GM13976 (cell line): ENCODE measurements around the gene S100A14.

Experiments
- DNase-seq: peaks from one replicate; pipeline ENCODE4 v3.0.0; 2012; ENCODE audit warnings: low spot score
- in situ Hi-C: fragments of 300-500 bp; cut with MboI; formaldehyde crosslinking; loops from one replicate; pipeline ENCODE4 v1.12.0; 2022; ENCODE audit warnings: low sequenced_read_pairs, mixed read lengths, inconsistent platforms; ENCODE audit not compliant: unreplicated experiment
- TF ChIP-seq, protein P1 (sequence below): IDR thresholded peaks from 2 replicates; pipeline ENCODE4 v1.5.1; 2012; ENCODE audit warnings: borderline replicate concordance, mild to moderate bottlenecking; ENCODE audit not compliant: insufficient read depth; ENCODE audit errors: extremely low read depth, missing control alignments, control extremely low read depth

Gene S100A14

GRCh38 chr1:153616144-153616916 lies at the start of gene S100A14:
Gene S100A14, minus strand, starts transcription at chr1:153616325. Its CDS starts 467 bp downstream, at chr1:153615858.
- in situ Hi-C loops: no loop called here
- TF ChIP-seq, protein P1, sequence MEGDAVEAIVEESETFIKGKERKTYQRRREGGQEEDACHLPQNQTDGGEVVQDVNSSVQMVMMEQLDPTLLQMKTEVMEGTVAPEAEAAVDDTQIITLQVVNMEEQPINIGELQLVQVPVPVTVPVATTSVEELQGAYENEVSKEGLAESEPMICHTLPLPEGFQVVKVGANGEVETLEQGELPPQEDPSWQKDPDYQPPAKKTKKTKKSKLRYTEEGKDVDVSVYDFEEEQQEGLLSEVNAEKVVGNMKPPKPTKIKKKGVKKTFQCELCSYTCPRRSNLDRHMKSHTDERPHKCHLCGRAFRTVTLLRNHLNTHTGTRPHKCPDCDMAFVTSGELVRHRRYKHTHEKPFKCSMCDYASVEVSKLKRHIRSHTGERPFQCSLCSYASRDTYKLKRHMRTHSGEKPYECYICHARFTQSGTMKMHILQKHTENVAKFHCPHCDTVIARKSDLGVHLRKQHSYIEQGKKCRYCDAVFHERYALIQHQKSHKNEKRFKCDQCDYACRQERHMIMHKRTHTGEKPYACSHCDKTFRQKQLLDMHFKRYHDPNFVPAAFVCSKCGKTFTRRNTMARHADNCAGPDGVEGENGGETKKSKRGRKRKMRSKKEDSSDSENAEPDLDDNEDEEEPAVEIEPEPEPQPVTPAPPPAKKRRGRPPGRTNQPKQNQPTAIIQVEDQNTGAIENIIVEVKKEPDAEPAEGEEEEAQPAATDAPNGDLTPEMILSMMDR: no peak
- DNase-seq: peak; percentile 47

DNA sequence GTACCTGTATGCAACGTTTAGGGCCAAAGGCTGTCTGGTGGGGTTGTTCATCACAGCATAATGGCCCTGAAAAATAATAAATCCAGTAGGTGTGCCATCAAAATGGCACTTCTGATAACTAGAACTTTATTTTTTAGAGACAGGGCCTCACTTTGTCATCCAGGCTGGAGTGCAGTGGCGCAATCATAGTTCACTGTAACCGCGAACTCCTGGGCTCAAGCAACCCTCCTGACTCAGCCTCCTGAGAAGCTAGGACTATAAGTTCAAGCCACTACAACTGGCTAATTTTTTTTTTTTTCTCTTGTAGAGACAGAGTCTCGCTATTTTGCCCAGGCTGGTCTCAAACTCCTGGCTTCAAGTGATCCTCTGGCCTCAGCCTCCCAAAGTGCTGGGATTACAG lies 47.1 kb upstream of the S100A14 start:
- TF ChIP-seq, protein P1: no peak
- in situ Hi-C loops: no loop called here

DNA sequence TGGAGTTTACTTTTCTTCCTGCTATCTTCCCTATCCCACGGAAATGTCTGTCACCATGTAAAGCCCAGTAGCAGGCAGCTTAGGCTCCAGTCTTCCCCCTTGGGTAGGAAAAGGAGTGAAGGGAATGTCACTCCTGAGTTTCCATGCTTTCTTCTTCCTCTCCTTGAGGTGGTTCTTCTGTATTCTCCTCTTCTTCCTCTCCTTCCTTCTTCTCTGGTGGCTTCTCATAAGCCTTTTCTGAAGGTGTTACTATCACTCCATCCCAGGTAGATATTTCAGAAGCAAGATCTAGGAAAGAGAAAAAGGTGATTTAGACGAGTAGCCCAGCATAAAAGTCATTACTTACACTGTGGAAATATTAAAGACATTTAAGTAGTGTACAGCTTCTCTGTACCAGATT lies 46.1 kb upstream of the S100A14 start:
- TF ChIP-seq, protein P1: no peak
- in situ Hi-C loops: no loop called here
- DNase-seq: no peak

More for the DNA sequence above, 47.1 kb upstream of the S100A14 start:
- DNase-seq: no peak

DNA sequence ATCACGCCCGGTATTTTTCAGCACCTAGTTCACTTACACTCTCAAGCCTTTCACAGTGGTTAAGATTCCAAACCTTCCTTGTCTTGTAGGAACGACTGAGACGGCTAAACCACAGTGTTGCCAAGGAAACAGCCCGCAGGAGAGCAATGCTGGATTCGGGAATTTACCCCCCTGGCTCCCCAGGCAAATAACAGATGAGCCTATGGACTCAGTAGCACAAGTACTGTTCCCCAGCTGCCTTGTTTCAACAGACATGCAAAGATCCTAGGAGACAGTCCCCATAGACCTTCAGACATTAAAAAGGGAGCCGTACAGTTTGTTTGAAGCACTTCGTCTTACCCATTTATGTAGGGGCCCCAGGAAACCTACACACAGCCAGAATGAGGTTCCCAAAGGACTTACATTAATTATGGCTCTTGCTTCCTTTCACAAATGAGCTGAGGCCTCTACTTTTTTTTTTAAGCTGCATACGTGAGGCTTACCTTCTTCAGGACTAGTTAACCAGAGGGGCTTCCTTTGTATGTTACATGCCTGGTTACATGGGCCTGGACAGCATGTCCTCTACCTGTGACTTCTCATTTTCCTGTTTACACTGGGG lies 45.1 kb upstream of the S100A14 start:
- no peak for DNase-seq
- in situ Hi-C loops: no loop called here

DNA sequence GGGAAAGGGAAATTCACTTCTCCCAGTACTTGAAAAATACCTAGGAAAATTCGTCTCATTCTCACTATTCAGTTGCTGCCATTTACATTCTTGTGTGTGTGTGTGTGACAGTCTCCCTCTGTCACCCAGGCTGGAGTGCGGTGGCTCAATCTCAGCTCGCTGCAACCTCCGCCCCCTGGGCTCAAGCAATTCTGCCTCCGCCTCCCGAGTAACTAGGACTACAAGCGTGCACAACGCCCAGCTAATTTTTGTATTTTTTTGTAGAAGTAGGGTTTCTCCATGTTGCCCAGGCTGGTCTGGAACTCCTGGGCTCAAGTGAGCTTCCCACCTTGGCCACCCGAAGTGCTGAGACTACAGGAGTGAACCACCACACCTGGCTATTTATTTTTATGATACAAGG lies 43.5 kb upstream of the S100A14 start:
- DNase-seq: no peak
- in situ Hi-C loops: no loop called here
- TF ChIP-seq, protein P1: no peak

More for the DNA sequence above, 45.1 kb upstream of the S100A14 start:
- TF ChIP-seq, protein P1: no peak

DNA sequence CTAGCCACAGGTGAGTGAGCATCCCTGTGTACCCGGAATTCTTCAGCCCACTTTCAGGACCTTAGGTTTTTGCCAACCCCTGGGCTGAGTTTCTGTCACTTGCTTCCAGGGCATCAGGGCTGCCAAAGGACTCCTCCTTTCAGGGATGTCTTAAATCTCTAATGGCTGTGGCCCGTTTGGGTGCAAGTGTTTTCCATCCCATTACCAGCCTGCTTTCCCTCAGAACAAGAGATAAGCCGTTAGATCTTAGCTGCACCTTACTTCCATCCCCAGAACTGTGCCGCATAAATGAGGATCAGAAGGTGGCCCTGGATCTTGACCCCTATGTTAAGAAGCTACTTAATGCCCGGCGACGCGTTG lies 43.0 kb upstream of the S100A14 start:
- TF ChIP-seq, protein P1: no peak
- in situ Hi-C loops: no loop called here
- DNase-seq: no peak
